ENCODE data around the gene TMEM229B.
"Not testable (repeated sequence)": the region's sequence is repeated elsewhere in the genome, so short reads cannot be mapped to it uniquely, and the experiment has no call there.

The TMEM229B gene

DNA sequence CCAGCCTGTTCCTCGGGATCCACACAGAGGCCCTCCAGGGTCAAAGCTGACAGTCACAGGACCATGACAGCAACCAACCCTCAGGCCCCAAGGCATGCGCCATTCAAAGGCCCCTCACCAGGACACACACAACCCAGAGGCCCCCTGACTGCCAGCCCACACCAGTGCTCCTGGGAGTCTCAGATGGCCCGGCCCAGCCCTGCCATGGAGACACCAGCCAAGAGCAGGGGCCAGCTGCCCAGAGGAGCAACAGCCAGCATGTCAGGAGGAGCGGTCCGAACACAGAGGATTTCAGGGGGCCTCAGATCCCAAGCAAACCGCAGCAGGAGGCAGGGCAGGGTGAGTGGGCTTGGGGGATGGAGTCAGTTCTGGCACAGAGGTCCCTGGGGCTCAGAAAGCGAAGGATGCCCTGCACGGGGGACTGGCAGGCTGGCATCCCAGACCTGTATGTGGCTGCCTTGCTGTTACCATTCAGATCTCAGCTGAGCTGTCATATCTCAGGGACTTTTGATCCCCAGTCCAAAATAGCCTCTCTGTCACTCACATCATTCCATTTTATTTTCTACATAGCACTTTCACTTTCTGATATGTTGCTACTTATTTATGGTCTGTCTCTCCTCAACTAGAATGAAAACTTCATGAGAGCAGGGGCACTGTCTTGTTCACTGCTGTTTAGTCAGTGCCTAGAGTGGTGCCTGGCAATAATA lies 4.8 kb downstream of the TMEM229B start:
- DNase-seq, result no peak

- DNase-seq, result no peak
Measured at GRCh38 chr14:67482231-67483164, 6.0 kb downstream of the TMEM229B start.

DNA sequence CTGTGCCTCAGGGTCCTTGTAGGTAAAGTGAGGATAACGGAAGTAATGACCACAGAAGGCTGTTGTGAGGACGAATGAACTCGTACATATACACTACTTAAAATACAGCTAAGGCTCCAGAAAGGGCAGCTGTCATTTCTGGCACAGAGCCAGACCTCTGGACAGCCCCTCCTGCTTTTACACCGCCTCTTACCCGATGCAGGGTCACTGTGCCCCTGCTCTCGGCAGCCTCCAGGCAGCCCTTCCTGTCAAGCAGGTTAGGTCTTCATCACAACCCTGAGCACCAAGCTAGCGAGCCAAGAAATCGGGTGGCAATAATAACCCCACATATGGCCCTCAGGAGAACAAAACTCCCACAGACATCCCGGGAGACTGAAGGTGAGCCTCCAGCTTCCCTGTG lies 8.5 kb downstream of the TMEM229B start:
- no peak for DNase-seq

DNA sequence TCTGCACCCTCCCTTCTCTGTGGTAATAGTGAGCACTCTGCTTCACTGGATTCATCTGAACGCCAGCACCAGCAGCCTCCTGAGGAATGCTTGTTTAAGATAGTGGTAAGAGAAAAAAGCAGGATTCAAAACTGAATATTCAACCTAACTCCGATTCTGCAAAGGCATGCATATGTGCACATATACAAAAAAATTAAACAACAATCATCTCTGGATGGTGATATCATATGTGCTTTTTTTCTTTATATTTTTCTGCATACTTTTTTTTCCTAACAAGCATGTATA lies 9.8 kb downstream of the TMEM229B start:
- no peak for DNase-seq

DNA sequence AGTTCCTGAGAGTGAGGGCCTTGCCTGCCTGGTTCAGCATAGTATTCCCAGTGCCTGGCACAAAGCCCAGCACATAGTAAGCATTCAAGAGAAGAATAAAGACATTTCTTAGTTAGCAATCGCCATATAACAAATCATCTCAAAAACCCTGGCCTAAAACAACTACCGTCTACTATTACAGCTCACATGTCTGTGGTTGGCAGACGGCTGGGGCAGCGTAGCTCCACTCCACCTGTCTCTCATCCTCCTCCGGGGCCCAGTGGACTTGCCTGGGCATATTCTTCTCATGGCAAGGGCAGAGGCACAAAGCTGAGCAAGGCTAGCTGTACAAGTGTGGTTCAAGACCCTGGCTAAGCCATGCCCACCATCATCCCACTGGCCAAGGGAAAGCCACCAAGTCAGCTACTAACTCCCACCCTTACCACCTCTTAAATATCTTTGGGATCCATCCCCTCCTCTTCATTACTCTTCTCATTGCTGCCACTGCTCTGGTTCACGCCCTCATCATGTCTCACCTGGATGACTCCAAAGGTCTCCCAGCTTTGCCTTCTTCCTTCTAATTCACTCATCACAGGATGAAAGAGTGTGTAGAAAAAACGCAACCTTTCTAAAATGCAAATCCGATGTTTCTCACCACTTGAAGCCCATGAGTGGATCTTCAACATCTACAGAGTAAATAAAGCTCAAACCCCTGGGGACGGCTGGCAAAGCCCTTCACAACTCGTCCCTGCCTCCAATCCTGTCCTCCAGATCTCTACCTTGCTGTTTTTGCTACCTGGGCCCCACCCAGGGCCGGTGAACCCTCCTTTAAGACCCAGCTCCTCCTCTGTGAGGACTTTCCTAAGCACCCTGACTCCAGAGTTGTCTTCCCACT lies 10.4 kb downstream of the TMEM229B start:
- DNase-seq, result no peak

DNA sequence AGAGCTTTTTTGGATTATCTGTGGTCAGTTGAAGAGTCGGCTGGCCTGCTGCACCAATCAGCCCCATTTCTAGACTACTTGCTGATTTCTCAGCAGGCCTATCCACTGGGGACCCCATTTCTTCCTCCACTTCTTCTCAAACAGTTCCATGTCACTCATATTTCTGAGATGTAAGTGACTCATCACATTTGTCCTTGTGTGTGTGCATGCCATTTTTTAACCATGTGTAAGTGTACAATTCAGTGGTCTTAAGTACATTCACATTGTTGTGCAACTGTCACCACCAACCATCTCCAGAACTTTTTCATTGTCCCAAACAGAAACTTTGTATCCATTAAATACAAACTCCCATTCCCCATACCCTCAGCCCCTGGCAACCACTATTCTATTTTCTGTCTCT lies 14.2 kb downstream of the TMEM229B start:
- DNase-seq, result no peak

- DNase-seq, result no peak
Measured at GRCh38 chr14:67473290-67474082, 15.0 kb downstream of the TMEM229B start.

GRCh38 chr14:67472726-67473125 lies 15.8 kb downstream of the TMEM229B start:
- no peak for DNase-seq

DNA sequence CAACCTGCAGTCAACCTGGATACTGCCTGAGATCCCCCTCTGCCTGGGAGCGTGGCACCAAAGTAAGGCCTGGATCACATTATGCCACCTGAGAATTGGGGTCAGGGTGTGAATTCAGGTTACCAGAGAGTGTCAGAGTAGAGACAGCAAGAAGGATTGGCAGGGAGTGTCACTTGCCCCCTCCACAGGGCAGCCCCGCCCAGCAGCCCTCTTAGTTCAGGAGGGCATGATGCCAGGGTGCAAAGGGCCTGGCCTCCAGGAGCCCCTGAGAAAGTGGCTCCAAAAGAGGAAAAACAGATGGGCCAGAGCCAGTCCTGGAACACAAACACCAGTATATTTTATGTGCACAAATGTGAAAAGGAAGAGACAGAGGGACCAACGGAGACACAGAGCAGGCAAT lies 18.6 kb downstream of the TMEM229B start:
- DNase-seq, result no peak

GRCh38 chr14:67468378-67468730 lies 20.2 kb downstream of the TMEM229B start:
- DNase-seq, result no peak

DNA sequence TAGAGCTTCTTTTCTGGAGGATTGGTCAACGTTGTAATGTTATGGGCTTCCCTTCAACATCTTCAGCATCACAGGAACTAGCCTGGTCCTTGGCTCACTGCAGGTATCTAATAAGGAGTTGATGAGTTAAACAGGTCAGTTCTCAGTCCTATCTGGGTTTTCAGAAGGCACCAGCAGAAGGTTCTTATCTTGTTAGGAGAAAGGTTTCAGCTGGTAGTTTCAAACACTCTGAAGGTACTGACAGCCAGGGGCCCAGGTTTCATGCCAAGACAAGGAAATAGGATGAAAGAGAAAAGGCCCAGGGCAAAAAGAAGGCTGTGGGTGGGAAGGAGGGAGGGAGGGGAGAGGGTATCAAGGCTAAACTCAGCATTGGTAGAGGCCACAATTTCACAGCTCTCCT lies 21.4 kb downstream of the TMEM229B start:
- DNase-seq, result no peak

DNA sequence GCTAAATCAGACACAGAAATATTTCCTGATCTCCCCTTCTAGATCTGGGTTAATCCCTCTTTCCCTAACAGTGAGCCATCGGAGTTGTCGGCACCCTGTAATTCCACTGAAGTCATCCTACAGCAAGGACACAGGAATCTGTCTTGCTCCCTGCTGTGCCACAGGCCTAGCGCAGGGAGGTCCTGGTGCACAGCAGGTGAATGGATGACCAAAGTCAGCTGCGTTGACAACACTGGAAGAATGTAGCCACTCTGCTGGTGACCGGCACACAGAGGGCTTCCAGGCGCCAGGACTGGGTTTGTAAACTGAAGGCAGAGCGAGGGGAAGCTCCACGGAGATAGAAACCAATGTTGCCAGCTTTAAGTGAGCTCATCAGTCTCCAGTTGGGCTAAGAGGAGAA lies 23.6 kb downstream of the TMEM229B start:
- DNase-seq, result no peak

GRCh38 chr14:67464377-67464776 lies 24.1 kb downstream of the TMEM229B start:
- no peak for DNase-seq

DNA sequence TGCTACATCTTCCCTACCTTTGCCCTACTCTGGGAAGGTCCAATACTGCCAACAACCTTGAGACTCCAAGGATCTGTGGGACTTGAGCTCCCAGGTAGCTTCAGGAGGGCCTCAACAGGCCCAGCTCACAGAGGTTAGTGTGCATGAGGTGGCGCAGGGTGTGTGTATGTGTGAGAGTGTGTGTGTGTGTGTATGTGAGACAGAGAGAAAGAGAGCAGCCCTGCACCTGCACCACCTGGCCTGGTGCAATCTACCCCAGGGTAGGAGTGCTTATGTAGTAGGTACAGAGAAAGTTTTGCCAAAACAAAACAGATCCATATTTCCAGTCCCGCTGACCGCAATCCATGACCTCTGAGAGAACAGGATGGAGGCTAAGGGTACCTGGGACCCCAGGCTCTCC lies 24.6 kb downstream of the TMEM229B start:
- DNase-seq, result no peak

- DNase-seq, result no peak
Measured at GRCh38 chr14:67461996-67462395, 26.5 kb downstream of the TMEM229B start.

GRCh38 chr14:67461341-67461985 lies 27.1 kb downstream of the TMEM229B start:
- no peak for DNase-seq

- no peak for DNase-seq
Measured at GRCh38 chr14:67459336-67459735, 29.2 kb downstream of the TMEM229B start.

GRCh38 chr14:67457782-67458181 lies 30.7 kb downstream of the TMEM229B start:
- DNase-seq, result no peak

GRCh38 chr14:67456732-67457131 lies 31.8 kb downstream of the TMEM229B start:
- DNase-seq, result no peak

DNA sequence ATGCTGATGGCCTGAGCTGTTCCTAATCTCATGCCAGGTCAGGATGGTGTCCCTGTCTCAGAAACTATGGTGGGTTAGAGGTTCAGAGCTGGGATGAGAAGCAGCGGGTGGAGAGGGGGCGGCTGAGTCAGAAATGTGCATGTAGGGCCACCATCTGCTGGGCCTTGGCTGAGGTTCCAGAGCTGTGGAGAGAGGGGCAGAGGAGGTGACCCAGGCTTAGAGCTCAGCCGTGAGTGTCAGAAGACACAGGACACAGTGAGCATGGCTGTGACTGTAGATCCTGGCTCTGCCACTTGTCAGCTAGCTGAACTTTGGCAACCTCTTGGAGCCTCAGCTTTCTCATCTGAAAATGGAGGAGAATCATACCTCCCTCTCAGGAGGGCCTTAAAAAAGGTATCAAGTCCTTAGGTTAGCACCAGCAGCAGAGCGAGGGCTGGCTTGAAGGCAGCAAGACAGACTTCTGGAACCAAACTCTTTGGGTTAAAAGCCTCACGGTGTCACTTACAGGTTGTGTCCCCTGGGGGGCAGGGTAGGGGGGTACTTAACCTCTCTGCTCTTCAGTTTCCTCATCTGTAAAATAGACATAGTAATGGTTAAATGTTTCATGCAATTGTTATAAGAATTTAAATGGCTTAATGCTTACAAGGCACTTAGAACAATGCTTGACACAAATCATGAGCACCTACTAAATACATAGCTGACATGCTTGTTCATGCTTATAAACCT lies 34.8 kb downstream of the TMEM229B start:
- no peak for DNase-seq

DNA sequence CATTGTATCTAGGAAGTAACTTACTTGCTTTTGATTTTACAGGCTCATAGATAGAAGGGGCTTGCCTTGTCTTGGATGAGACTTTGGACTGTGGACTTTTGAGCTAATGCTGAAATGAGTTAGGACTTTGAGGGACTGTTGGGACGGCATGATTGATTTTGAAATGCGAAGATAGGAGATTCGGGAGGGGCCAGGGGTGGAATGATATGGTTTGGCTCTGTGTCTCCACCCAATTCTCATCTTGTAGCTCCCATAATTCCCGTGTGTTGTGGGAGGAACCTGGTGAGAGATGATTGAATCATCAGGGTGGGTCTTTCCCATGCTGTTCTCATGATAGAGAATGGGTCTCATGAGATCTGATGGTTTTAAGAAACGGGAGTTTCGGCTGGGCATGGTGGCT lies 36.9 kb downstream of the TMEM229B start:
- not testable (repeated sequence) for DNase-seq
